ENCODE results near the gene POLR2J3. TPM values are rescaled to one million over a fixed set of nuclear protein-coding genes. Genes with fewer than 3 reads are reported as not detected.
A peak's percentile ranks its signal among the peaks of the same experiment; 100 is the strongest.
"Not testable (repeated sequence)": the region's sequence is repeated elsewhere in the genome, so short reads cannot be mapped to it uniquely, and the experiment has no call there.

Gene POLR2J3
- 12.4 and 30.4 TPM in 2 replicates for total RNA-seq (2014; rRNA removed; shearing (Covaris generic))
- 62.8 and 63.7 TPM in 2 replicates for total RNA-seq (2022)
- percentile 88 among the genes with signal in this experiment for Bru-seq, nascent RNA
- BruChase-seq, experiment 1, labeled RNA remaining after a 6-hour chase = percentile 96 among the genes with signal in this experiment
- percentile 91 among the genes with signal in this experiment for BruChase-seq, experiment 2, labeled RNA remaining after a 2-hour chase
- long read RNA-seq, full-length matches to known transcripts = 28 of 31 reads
- long read RNA-seq, partial matches to known transcripts = 0 of 31 reads
- long read RNA-seq, other reads (novel, unspliced or antisense) = 3 of 31 reads

GRCh38 chr7:102572261-102573239, at the start of gene POLR2J3:
POLR2J3 (minus strand) TSS chr7:102572583; CDS start chr7:102572521, 62 bp downstream.
- POLR2A ChIA-PET = interaction anchor here (0.6 to 0.7 kb wide), 2 partner anchors 479 to 1533 kb away, joined by 3 read pairs; no protein-coding TSS in a partner anchor
- H3K4me2 ChIP-seq (ENCODE audit: low read length) = peak within 1 kb of the TSS; percentile 51; the same call in 1 of the 2 replicates
- H2AFZ ChIP-seq (ENCODE audit: low read length); BruUV-seq (replicated peaks); H4K20me1 ChIP-seq (ENCODE audit: insufficient read depth, low read length); CTCF ChIA-PET (ENCODE audit: unreplicated experiment); H3K27ac ChIP-seq (ENCODE audit: low read depth, low read length, poor library complexity, severe bottlenecking); H3K9me2 ChIP-seq (ENCODE audit: insufficient read depth, low read length); H3K79me2 ChIP-seq (ENCODE audit: insufficient read depth, low read depth, low read length); H3K9me3 ChIP-seq (ENCODE audit: low read length); H3K4me1 ChIP-seq (ENCODE audit: insufficient read depth, low read length, poor library complexity, severe bottlenecking); H3K36me3 ChIP-seq (ENCODE audit: insufficient read depth, low read length); intact Hi-C loops (cut with micrococcal nuclease; ENCODE audit: unreplicated experiment): not testable (repeated sequence)
- DNase-seq (ENCODE audit: low spot score) = peak; percentile 93
- TF ChIP-seq CTCF (conservative IDR thresholded peaks at IDR 0.05; ENCODE audit: low read length) = peak; percentile 42
- H3K4me3 ChIP-seq (ENCODE audit: low read depth, low read length, poor library complexity, severe bottlenecking) = peak within 1 kb of the TSS; percentile 72

- BruUV-seq (replicated peaks); H2AFZ ChIP-seq (ENCODE audit: low read length); DNase-seq (ENCODE audit: low spot score); H3K9me2 ChIP-seq (ENCODE audit: insufficient read depth, low read length); CTCF ChIA-PET (ENCODE audit: unreplicated experiment); POLR2A ChIA-PET; H3K36me3 ChIP-seq (ENCODE audit: insufficient read depth, low read length); H4K20me1 ChIP-seq (ENCODE audit: insufficient read depth, low read length); H3K27ac ChIP-seq (ENCODE audit: low read depth, low read length, poor library complexity, severe bottlenecking); H3K9me3 ChIP-seq (ENCODE audit: low read length); H3K79me2 ChIP-seq (ENCODE audit: insufficient read depth, low read depth, low read length); H3K4me3 ChIP-seq (ENCODE audit: low read depth, low read length, poor library complexity, severe bottlenecking); intact Hi-C loops (cut with micrococcal nuclease; ENCODE audit: unreplicated experiment); H3K4me2 ChIP-seq (ENCODE audit: low read length); H3K4me1 ChIP-seq (ENCODE audit: insufficient read depth, low read length, poor library complexity, severe bottlenecking): not testable (repeated sequence)
These were observed 45.7 kb upstream of the POLR2J3 start for GRCh38 chr7:102618122-102618521.

DNA sequence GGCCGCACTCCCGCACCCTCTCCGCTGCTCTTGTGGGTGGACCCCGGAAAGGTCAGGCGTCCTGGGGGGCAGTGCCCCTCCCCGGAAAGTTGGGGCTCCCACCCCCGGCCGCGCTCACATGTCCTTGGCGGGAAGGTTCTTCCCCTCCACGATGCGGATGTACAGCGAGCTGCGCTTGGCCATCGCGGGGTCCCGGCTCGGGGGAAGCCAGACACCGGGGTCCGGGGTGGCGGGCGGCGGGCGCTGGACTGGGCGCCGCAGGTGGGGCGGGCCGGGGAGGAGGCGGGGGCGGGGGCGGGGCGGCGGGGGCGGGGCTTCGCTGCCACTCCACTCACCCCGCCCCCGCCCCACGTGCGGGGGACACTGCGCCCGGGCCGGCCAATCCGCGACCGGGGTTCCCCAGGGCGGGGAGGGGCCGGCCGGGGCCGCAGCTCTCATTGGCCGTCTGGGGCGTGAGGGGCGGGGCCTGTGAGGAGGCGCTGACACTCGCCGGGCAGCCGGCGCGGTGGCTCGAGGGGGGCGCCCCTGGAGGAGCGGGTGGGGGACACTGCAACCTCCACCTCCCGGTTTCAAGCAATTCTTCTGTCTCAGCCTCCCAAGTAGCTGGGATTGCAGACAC, 44.2 kb upstream of the POLR2J3 start, which contains the start of gene RASA4:
TSS of gene RASA4 (minus strand) at position 250 of the 619 bp plus-strand sequence. CDS start at position 183, 67 bp downstream.
- POLR2A ChIA-PET; H3K9me3 ChIP-seq (ENCODE audit: low read length); BruUV-seq (replicated peaks); H2AFZ ChIP-seq (ENCODE audit: low read length); CTCF ChIA-PET (ENCODE audit: unreplicated experiment); H4K20me1 ChIP-seq (ENCODE audit: insufficient read depth, low read length); H3K9me2 ChIP-seq (ENCODE audit: insufficient read depth, low read length); H3K79me2 ChIP-seq (ENCODE audit: insufficient read depth, low read depth, low read length); H3K27ac ChIP-seq (ENCODE audit: low read depth, low read length, poor library complexity, severe bottlenecking); intact Hi-C loops (cut with micrococcal nuclease; ENCODE audit: unreplicated experiment); H3K4me1 ChIP-seq (ENCODE audit: insufficient read depth, low read length, poor library complexity, severe bottlenecking); H3K36me3 ChIP-seq (ENCODE audit: insufficient read depth, low read length): not testable (repeated sequence)
- DNase-seq (ENCODE audit: low spot score) = peak; percentile 13
- Histone ChIP-seq H3K4me3 (ENCODE audit: low read depth, low read length, poor library complexity, severe bottlenecking) (peak within 1 kb of the TSS; percentile 46), H3K4me2 (ENCODE audit: low read length) (peak within 1 kb of the TSS; percentile 42; the same call in 1 of the 2 replicates)

DNA sequence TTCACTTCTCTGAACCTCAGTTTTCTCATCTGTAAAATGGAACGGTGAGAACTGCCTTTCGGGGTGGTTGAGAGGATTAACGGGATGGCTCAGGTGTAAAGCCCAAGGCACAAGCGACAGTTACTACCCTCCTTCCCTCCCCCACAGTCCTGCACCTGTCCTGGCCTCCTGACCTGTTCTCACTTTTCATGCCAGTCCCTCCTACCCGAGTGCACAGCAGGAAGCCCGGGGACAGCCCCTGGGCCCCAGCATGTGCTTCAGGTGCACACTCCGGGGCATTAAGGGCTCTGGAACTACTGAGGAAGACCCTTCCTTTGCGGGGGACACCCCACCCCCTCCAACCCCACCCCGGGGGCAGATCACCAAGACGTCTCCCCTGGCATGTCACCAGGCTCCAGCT, 43.5 kb upstream of the POLR2J3 start:
- H2AFZ ChIP-seq (ENCODE audit: low read length); H3K4me3 ChIP-seq (ENCODE audit: low read depth, low read length, poor library complexity, severe bottlenecking); H3K4me1 ChIP-seq (ENCODE audit: insufficient read depth, low read length, poor library complexity, severe bottlenecking); POLR2A ChIA-PET; H3K36me3 ChIP-seq (ENCODE audit: insufficient read depth, low read length); H3K4me2 ChIP-seq (ENCODE audit: low read length); H3K27ac ChIP-seq (ENCODE audit: low read depth, low read length, poor library complexity, severe bottlenecking); BruUV-seq (replicated peaks); H3K79me2 ChIP-seq (ENCODE audit: insufficient read depth, low read depth, low read length); DNase-seq (ENCODE audit: low spot score); H3K9me3 ChIP-seq (ENCODE audit: low read length); H3K9me2 ChIP-seq (ENCODE audit: insufficient read depth, low read length); intact Hi-C loops (cut with micrococcal nuclease; ENCODE audit: unreplicated experiment); CTCF ChIA-PET (ENCODE audit: unreplicated experiment); H4K20me1 ChIP-seq (ENCODE audit: insufficient read depth, low read length): not testable (repeated sequence)

- BruUV-seq (replicated peaks); CTCF ChIA-PET (ENCODE audit: unreplicated experiment); H4K20me1 ChIP-seq (ENCODE audit: insufficient read depth, low read length); POLR2A ChIA-PET; H3K79me2 ChIP-seq (ENCODE audit: insufficient read depth, low read depth, low read length); H3K4me2 ChIP-seq (ENCODE audit: low read length); DNase-seq (ENCODE audit: low spot score); H3K4me3 ChIP-seq (ENCODE audit: low read depth, low read length, poor library complexity, severe bottlenecking); H3K9me3 ChIP-seq (ENCODE audit: low read length); H2AFZ ChIP-seq (ENCODE audit: low read length); intact Hi-C loops (cut with micrococcal nuclease; ENCODE audit: unreplicated experiment); H3K27ac ChIP-seq (ENCODE audit: low read depth, low read length, poor library complexity, severe bottlenecking); H3K9me2 ChIP-seq (ENCODE audit: insufficient read depth, low read length); H3K36me3 ChIP-seq (ENCODE audit: insufficient read depth, low read length); H3K4me1 ChIP-seq (ENCODE audit: insufficient read depth, low read length, poor library complexity, severe bottlenecking): not testable (repeated sequence)
These were observed 42.5 kb upstream of the POLR2J3 start for GRCh38 chr7:102614873-102615272.
